ENCODE measurements around the gene ALKBH7. TPM values are rescaled to one million over a fixed set of nuclear protein-coding genes. Genes with fewer than 3 reads are reported as not detected.
"Not testable (repeated sequence)": the region's sequence is repeated elsewhere in the genome, so short reads cannot be mapped to it uniquely, and the experiment has no call there.

ALKBH7 gene, protein sequence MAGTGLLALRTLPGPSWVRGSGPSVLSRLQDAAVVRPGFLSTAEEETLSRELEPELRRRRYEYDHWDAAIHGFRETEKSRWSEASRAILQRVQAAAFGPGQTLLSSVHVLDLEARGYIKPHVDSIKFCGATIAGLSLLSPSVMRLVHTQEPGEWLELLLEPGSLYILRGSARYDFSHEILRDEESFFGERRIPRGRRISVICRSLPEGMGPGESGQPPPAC
- 63.5 and 66.2 TPM in 2 replicates for total RNA-seq (2014; rRNA removed; shearing (Covaris generic))

DNA sequence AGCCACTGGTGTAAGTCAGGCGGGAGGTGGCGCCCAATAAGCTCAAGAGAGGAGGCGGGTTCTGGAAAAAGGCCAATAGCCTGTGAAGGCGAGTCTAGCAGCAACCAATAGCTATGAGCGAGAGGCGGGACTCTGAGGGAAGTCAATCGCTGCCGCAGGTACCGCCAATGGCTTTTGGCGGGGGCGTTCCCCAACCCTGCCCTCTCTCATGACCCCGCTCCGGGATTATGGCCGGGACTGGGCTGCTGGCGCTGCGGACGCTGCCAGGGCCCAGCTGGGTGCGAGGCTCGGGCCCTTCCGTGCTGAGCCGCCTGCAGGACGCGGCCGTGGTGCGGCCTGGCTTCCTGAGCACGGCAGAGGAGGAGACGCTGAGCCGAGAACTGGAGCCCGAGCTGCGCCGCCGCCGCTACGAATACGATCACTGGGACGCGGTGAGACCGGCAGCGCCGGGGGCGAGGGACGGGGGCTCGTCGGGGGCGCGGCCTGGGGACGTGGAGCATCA, at the start of gene ALKBH7:
ALKBH7 (plus strand) TSS at position 201 of the 502 bp plus-strand sequence; CDS start at position 228, 27 bp downstream.
- DNase-seq (ENCODE audit: low spot score): peak; percentile 100

DNA sequence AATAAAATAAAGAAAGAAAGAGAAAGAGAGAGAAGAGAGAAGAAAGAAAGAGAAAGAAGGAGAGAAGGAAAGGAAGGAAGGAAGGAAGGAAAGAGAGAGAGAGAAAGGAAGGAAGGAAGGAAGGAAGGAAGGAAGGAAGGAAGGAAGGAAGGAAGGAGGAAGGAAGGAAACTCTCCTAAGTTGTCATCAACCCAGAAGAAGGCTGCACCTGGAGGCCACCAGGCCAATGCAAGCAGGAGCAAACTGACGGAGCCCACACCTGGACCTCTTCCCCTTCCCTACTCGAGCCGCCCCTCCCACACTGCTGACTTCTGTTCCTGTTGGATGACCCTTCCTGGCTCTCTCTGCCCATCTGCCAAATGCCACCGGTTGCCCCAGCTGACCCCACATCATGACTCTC, 47.8 kb upstream of the ALKBH7 start:
- no peak for DNase-seq (ENCODE audit: low spot score)

DNA sequence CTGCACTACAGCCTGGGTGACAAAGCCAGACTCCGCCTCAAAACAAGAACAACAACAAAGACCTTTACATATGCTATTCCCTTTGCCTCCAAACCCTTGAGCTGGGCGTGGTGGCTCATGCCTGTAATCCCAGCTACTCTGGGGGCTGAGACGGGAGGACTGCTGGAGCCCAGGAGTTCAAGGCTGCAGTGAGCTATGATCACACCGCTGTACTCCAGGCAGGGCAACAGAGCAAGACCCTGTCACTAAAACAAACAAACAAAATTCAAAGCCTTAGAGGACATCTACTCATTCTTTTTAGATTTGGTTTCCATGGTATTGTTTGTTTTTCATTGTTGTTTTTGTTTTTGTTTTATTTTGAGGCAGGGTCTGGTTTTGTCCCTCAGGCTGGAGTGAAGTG, 47.0 kb upstream of the ALKBH7 start:
- DNase-seq (ENCODE audit: low spot score): no peak

DNA sequence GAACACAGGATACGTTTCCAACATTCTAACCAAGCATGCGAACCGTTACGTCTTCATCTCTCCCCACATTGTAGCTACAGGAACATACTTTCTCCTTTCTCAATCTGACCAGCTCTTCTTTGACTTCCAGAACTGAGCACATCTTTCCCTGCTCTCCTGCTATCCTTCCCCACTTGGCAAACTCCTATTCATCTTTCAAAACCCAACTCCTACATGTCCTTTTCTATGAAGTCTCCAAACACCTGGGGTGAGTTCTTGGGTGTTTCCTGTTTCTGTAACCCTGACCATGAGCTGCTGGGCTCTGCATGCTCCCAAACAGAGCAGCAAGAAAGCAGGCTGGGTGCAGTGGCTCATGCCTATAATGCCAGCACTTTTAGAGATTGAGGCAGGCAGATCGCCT, 45.8 kb upstream of the ALKBH7 start:
- DNase-seq (ENCODE audit: low spot score): no peak

DNA sequence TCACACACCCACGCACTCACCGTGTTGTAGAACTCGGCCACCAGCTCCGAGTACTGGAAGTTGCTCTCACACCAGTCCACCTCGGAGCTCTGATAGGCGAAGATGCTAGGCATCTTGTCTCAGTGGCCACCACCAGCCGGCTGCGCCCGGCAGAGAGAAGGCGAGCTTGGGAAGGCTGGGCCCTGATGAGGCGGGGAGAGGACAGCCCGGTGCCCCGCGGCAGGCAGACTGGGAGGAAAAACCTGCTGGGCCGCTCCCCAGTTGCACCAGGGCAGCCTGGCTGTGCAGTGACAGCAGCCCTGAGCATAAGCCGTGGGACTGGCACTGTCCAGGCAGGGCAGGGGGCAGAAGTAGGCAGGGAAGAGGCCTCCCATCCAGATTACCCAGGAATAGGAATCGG, 39.2 kb upstream of the ALKBH7 start, which contains the start of gene ACER1:
ACER1 (minus strand) TSS at position 174 of the 400 bp plus-strand sequence; CDS start at position 113, 61 bp downstream.
- no peak for DNase-seq (ENCODE audit: low spot score)

DNA sequence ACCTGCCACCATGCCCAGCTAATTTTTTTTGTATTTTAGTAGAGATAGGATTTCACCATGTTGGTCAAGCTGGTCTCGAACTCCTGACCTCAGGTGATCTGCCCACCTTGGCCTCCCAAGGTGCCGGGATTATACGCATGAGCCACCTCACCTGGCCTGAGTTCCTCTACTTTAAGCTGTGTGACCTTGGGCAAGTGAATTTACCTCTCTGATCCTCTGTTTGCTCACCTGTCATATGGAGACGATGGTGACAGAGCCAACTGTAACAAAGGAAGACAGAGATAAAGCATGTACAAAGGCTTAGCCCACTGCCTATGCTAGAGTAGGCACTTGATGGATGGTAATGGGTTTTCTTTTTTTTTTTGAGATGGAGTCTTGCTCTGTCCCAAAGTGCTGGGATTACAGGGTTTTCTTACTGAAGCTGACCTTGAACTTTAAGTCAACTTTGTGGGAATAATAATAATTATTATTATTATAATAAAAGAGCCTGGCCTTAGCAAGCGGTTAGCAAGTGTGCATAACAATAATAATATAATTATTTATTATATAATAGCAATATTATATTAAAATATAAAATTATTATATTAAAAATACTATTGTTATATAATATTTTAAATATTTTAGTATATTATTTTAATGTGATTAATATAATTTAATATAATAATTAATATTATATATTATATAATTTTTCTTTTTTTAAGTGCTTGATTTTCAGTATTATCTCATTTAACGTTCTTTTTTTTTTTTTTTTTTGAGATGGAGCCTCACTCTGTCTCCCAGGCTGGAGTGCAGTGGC, 37.9 kb upstream of the ALKBH7 start:
- no peak for DNase-seq (ENCODE audit: low spot score)

DNA sequence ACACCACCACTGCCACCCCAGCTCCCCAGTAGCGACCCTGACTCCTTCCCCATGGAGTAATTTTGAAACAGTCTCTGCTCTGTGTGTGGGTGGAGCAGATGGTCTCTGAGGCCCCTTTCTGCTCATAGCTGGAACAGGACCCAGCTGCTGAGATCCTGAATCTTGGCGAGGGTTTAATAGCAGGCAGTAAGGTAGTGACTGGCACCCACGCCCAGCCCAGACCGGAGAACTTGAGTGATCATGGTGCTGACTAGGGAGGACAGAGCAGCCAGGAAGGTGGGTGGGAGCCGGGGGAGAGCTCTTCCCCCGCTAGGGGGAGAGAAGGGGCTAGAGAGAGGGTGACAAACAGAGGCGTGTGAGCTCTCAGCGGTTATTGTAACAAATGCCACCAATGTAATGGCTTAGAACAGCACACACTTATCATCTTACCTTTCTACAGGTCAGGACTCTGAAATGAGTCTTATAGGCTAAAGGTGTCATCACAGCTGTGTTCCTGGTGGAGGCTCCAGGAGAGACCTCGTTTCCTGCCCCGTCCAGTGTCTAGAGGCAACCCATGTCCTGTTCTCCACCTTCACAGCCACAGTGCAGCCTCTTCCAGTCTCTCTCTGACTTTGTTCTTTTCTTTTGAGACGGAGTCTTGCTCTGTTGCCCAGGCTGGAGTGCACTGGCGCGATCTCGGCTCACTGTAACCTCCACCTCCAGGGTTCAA, 31.9 kb upstream of the ALKBH7 start:
- DNase-seq (ENCODE audit: low spot score): no peak

DNA sequence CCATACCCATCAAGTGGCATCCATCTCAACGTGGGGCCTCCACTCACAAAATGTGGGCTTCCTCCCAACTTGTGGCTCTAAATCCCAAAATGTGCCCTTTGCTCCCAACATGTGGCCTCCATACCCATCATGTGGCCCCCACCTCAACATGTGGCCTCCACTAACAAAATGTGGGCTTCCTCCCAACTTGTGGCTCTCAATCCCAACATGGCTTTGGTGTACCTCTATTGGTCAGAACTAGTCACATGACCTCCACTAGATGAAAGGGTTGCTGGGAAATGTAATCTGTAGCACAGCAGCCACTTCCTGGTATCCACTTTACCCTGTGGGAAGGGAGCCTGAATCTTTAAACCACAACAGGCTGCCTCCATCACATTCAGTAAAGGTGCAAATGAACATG, 29.1 kb upstream of the ALKBH7 start:
- DNase-seq (ENCODE audit: low spot score): peak; percentile 11

DNA sequence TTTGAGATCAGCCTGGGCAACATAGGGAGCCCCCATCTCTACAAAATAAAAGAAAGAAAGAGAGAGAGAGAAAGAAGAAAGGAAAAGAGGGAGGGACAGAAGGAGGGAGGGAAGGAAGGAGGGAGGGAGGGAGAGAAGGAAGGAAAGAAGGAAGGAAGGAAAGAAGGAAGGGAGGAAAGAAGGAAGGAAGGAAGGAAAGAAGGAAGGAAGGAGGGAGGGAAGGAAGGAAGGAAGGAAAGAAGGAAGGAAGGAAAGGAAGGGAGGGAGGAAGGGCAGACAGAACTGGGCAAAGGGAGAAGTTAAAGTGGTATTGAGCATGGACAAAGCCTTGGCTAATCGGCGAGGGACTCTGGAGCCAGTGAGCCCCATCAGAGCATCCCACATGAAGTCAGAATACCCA, 23.3 kb upstream of the ALKBH7 start:
- DNase-seq (ENCODE audit: low spot score): not testable (repeated sequence)

DNA sequence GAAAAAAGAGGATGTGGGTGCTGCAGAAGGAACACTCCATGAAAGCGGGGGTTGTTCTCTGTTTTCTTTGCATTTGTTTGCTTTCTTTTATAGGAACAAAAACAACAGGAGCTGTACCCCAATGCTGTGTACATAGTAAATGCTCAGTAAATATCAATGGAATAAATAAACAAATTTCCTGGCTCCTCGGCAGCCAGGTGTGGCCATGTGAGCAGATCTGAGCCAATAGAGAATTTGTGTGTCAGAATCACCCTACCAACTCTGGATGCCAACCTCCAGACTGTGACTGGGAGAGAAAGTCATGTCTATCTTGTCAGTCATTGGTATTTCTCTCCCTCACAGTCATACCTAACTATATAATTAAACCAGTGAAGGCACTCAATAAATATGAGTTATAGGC, 21.9 kb upstream of the ALKBH7 start:
- DNase-seq (ENCODE audit: low spot score): no peak

DNA sequence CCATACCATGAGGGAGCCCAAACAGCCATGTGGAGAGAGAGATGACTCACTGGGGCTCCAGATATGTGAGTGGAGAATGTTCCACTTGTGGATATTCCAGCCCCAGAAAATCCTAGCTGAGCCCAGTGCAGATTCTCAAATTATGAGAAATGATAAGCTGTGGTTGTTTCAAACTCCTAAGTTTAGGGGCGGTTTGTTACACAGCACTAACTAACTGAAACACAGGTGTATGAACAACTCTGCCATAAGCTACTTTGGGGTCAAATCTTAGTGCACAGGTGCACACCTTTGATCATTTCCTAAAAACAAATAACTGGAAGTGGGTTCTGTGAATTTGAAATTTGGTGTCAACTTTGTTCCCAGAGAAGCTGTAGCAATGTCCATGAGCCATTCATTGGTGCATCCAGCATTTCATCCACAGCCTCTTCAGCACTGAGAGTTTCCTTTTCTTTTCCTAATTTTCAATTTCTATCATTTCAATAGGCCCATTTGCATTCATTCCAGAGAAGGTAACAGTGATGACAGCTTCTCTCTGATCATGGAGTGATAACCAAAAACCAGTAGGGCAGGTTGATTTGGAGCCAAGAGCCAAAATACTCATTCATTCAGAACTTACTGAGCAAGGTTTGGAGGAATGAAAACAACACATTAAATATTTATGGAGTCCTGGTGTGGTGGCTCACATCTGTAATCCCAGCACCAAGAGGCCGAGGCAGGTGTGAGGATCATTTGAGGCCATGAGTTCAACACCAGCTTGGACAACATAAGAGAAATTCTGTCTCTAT, 20.0 kb upstream of the ALKBH7 start:
- DNase-seq (ENCODE audit: low spot score): no peak

DNA sequence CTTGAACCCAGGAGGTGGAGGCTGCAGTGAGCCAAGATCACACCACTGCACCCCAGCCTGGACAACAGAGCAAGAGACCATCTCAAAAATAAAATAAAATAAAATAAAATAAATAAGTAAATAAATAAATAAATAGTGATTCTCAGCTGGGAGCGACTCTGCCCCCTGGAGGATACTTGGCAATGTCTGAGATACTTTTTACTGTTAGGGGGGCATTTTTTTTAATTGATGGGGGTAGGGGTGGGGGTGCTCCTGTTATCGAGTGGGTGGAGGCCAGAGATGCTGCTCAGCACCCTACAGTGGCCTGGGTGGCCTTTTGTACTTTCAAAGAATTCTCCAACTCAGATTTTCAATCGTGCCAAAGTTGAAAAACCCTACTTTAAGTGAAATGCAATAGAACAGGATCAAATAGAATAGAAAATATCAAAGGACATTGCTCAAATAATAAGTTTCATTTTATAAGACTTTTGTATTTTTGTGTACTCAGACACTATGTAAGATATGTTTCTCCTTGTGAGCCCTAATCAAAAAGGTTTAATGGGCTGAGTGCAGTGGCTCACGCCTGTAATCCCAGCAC, 18.4 kb upstream of the ALKBH7 start:
- no peak for DNase-seq (ENCODE audit: low spot score)

DNA sequence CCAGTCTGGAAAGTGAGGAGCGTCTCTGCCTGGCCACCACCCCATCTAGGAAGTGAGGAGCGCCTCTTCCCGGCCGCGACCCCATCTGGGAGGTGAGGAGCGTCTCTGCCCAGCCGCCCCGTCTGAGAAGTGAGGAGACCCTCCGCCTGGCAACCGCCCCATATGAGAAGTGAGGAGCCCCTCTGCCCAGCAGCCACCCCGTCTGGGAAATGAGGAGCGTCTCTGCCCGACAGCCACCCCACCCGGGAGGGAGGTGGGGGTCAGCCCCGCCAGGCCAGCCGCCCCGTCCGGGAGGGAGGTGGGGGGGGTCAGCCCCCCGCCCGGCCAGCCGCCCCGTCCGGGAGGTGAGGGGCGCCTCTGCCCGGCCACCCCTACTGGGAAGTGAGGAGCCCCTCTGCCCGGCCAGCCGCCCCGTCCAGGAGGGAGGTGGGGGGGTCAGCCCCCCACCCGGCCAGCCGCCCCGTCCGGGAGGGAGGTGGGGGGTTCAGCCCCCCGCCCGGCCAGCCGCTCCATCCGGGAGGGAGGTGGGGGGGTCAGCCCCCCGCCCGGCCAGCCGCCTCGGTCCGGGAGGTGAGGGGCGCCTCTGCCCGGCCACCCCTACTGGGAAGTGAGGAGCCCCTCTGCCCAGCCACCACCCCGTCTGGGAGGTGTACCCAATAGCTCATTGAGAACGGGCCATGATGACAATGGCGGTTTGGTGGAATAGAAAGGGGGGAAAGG, 17.1 kb upstream of the ALKBH7 start:
- not testable (repeated sequence) for DNase-seq (ENCODE audit: low spot score)

DNA sequence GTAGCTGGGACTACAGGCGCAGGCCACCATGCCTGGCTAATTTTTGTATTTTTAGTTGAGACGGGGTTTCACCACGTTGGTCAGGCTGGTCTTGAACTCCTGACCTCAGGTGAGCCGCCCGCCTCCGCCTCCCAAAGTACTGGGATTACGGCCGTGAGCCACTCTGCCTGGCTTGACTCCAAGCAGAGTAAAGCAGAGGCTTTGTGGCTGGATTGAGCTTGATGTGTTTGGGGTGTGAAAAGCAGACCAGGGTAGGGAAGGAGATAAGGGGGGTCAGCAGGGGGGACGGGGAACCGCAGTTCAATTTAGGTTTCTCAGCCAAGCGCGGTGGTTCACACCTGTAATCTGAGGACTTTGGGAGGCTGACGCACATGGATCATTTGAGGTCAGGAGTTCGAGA, 15.4 kb upstream of the ALKBH7 start:
- no peak for DNase-seq (ENCODE audit: low spot score)

DNA sequence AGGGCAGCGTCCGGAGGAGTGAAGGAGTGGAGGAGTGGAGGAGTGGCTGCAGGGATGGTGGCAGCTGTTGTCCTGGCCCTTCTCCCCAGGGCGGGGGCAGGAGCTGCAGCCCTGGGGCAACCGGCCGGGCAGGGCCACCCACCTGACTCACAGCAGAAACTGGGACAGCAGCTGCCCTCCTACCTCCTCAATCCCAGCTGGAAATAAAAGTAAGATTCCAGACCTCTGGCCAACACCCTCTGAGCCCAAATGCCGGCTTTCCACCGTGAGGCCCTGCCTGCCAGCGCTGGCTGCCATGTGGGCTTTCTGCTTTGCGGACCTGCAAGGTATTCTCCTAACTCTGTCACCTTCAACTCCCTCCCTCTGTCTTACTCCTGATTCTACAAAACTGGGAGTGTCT, 14.6 kb upstream of the ALKBH7 start:
- no peak for DNase-seq (ENCODE audit: low spot score)

DNA sequence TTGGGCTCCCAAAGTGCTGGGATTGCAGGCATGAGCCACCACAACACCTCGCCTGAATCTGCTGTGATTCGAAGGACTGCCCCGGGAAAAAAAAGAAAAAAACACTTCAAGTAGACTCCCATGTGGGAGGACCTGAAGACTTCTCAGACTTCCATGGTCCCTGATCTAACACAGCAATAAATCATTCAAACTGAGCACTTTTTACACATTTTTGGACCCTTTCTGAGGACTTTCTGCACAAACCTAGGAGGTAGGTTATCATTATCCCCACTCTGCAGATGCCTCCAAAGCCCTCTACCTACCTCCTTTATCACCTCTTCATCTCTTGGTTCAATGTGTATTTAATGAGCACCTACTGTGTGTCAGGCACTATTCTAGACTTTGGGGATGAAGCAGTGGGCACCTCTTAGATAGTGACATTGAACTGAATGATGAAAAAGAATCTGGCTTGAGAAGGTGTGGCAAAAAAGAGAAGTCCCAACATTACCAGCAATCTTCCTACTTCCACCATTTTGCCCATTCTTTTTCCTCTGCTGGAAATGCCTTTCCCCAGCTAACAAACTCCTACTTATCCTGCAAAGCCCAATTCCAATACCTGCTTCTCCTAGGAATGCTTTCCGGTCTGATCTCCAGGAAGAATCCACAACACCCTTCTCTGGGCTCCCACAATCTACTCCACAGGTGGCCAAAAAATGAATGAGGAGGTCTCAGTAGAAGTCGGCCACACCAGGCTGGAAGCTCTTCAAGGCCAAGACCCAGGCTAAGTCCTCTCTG, 12.8 kb upstream of the ALKBH7 start:
- no peak for DNase-seq (ENCODE audit: low spot score)

DNA sequence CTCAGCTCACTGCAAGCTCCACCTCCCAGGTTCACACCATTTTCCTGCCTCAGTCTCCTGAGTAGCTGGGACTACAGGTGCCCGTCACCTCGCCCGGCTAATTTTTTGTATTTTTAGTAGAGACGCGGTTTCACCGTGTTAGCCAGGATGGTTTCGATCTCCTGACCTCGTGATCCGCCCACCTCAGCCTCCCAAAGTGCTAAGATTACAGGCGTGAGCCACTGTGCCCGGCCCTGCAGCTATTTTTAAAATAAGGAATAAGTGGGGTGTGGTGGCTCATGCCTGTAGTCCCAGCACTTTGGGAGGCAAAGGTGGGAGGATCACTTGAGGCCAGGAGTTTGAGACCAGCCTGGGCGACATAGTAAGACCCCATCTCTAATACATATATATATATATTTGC, 12.1 kb upstream of the ALKBH7 start:
- DNase-seq (ENCODE audit: low spot score): not testable (repeated sequence)

DNA sequence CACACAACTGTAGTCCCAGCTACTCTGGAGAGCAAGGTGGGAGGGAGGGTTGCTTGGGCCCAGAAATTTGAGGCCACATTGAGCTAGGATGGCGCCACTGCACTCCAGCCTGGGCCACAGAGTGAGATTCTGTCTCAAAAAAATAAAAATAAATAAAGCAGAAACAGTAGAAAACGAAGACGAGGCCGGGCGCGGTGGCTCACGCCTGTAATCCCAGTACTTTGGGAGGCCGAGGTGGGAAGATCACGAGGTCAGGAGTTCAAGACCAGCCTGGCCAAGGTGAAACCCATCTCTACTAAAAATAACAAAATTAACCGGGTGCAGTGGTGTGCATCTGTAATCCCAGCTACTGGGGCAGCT, 11.8 kb upstream of the ALKBH7 start:
- not testable (repeated sequence) for DNase-seq (ENCODE audit: low spot score)

DNA sequence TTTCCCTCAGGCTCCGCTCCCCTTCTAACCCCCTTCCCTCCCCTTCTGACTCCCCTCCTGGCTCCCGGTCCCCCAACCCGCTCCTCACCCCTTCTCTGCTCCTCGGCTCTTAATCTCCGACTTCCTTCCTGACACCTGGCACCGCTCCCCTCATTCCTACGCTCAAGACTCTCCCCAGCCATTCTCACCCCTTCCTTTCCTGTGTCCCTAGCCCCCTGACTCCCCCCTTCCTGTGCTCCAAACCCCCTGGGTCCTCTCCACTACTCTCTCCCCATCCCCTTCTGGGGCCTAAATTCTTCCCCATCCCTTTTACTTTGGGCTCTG, 10.6 kb upstream of the ALKBH7 start:
- peak; percentile 22 for DNase-seq (ENCODE audit: low spot score)

DNA sequence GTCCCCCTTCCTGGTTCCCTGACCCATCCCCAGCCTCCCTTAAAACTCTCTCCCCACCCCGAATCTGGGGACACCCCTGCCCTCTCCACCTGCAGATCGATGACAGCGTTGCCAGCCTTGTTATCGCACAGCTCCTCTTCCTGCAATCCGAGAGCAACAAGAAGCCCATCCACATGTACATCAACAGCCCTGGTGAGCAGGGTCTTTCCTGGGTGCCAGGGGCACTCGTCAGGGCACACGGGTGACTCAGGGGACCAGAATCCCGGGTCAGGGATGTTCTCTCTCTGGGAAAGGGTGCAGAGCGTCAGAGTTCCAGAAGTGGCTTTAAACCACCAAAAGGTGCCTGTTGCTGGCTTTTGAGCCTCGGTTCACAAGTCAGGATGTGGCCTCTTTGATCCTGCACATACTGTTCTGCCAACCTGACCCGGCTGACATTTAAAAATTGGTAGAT, 10.2 kb upstream of the ALKBH7 start:
- no peak for DNase-seq (ENCODE audit: low spot score)
